Esophagus muscularis mucosa (tissue), 4 donors: ENCODE measurements around the gene SMIM26. TPM values are rescaled to one million over a fixed set of nuclear protein-coding genes. Genes with fewer than 3 reads are reported as not detected.

ENCODE experiments used
- DNase-seq: peaks from one replicate; pipeline ENCODE4 v3.0.0-alpha.2; 2017; ENCODE audit errors: extremely low spot score
- H3K27ac ChIP-seq, 4 donors: fragments of 200-600 bp; sonication (generic); replicated peaks in 1 of 4; 1 replicate in 3 of 4; 2 replicates in 1 of 4; pipeline ENCODE4 v1.5.1; 2016 to 2019; ENCODE audit warnings: mild to moderate bottlenecking in 1 of 4
- H3K27me3 ChIP-seq, 4 donors: fragments of 200-600 bp; sonication (generic); one replicate each; pipeline versions ENCODE4 v1.5.1 to v1.6.0; 2016 to 2019
- H3K36me3 ChIP-seq, 4 donors: fragments of 200-600 bp; sonication (generic); one replicate each; pipeline ENCODE4 v1.5.1; 2016 to 2019
- H3K4me1 ChIP-seq, 4 donors: fragments of 200-600 bp; sonication (generic); one replicate each; pipeline ENCODE4 v1.5.1; 2016 to 2019
- H3K4me3 ChIP-seq, 4 donors: fragments of 200-600 bp; sonication (generic); 1 replicate in 2 of 4; 2 replicates in 2 of 4; pipeline ENCODE4 v1.5.1; 2016 to 2019; ENCODE audit warnings: mild to moderate bottlenecking in 4 of 4, moderate library complexity in 1 of 4
- H3K9me3 ChIP-seq, 4 donors: fragments of 200-600 bp; sonication (generic); 1 replicate in 3 of 4; 2 replicates in 1 of 4; pipeline ENCODE4 v1.5.1; 2016 to 2019
- EP300 ChIP-seq: sonication (generic); formaldehyde crosslinking; IDR thresholded peaks from one replicate; pipeline ENCODE4 v1.6.1; 2017; ENCODE audit warnings: antibody characterized with exemption
- POLR2A ChIP-seq: fragments of 450-650 bp; IDR thresholded peaks from one replicate; pipeline ENCODE4 v1.6.1; 2017; ENCODE audit warnings: antibody characterized with exemption, moderate library complexity, mild to moderate bottlenecking, low read depth
- POLR2AphosphoS5 ChIP-seq, 2 donors: sonication (generic); formaldehyde crosslinking; IDR thresholded peaks; one replicate each; pipeline ENCODE4 v1.6.1; 2017; ENCODE audit warnings: antibody characterized with exemption in 2 of 2
- WGBS: methylation state at CpG from one replicate; pipeline ENCODE4 v1.1.5; 2018; 5-methylcytosine and 5-hydroxymethylcytosine counted together
- intact Hi-C: fragments of 100-400 bp; cut with DNase I; formaldehyde crosslinking; loops from one replicate; pipeline ENCODE4 v1.15.1; 2023
- total RNA-seq, 4 donors: library from RNA; depleted of rRNA; stranded (reverse); fragments of >200 nt; gene quantifications; one replicate each; pipeline versions ENCODE4 v1.1.0 to v1.2.1, GENCODE V29; 2016
- TF ChIP-seq, protein P1 (sequence below), 3 experiments: fragments of 200-600 bp in 2 of 3; fragments of 450-650 bp in 1 of 3; sonication (generic) in 2 of 3; IDR thresholded peaks; one replicate each; pipeline ENCODE4 v1.5.1; 2017 to 2019; ENCODE audit warnings: antibody characterized with exemption in 3 of 3, mild to moderate bottlenecking in 2 of 3, moderate library complexity in 1 of 3

Gene SMIM26
- total RNA-seq, 4 donors from 2014 or later: 74.4 to 165 (median 121) TPM

DNA sequence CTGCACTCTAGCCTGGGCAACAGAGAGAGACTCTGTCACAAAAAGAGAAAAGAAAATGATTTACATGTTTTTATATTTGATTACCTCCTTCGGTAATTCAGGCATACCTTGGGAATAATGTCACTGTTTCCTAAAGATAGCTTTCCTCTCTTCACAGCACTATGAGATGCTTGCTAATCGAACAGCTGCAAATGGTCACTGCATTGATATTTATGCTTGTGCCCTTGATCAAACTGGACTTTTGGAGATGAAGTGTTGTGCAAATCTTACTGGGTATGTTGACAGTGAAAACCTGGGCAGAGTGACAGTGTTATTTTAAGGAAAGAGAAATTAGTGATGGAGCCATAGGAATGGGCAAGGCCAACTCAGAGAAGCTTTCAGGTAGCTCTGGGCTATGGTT is 39.9 kb upstream of the SMIM26 start:
- 86% methylated on average over 2 of the region's 2 CpGs for WGBS
- intact Hi-C loops: no loop called here
- Histone ChIP-seq H3K36me3 (peaks cover 68 to 88% (median 87%) of the 10 kb centered on the region in 4 donors), H3K27me3 (no peaks in the 10 kb centered on the region), H3K27ac (no peak overlapping the region), H3K4me3 (no peak overlapping the region), H3K4me1 (no peaks in the 10 kb centered on the region), H3K9me3 (no peaks in the 10 kb centered on the region)
- DNase-seq: no peak
- TF ChIP-seq, protein P1, sequence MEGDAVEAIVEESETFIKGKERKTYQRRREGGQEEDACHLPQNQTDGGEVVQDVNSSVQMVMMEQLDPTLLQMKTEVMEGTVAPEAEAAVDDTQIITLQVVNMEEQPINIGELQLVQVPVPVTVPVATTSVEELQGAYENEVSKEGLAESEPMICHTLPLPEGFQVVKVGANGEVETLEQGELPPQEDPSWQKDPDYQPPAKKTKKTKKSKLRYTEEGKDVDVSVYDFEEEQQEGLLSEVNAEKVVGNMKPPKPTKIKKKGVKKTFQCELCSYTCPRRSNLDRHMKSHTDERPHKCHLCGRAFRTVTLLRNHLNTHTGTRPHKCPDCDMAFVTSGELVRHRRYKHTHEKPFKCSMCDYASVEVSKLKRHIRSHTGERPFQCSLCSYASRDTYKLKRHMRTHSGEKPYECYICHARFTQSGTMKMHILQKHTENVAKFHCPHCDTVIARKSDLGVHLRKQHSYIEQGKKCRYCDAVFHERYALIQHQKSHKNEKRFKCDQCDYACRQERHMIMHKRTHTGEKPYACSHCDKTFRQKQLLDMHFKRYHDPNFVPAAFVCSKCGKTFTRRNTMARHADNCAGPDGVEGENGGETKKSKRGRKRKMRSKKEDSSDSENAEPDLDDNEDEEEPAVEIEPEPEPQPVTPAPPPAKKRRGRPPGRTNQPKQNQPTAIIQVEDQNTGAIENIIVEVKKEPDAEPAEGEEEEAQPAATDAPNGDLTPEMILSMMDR (IDR thresholded peaks at IDR 0.05): no peak
- TF ChIP-seq POLR2AphosphoS5 (IDR thresholded peaks at IDR 0.05): no peak

DNA sequence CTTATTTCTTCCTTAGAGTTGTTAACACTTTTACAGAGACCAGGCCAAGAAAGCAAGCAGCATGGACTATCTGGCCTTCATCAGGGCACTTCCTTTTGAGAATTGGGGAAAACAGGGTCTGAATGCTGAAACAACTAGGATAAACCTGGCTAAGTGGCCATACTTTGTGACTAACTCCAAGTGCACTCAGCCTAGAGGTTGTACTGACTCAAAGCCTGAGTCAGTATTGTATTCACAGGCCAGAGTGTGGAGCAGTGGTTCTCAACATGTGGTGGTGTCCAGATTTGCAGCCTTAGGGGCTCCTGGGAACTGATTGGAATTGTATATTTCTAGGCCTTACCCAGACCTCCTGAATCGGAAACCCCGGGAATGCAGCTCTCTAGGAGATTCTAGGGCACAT is 39.4 kb upstream of the SMIM26 start:
- DNase-seq: no peak
- TF ChIP-seq POLR2A (no peak), POLR2AphosphoS5 (IDR thresholded peaks at IDR 0.05) (no peak), EP300 (no peak)
- TF ChIP-seq, protein P1 (IDR thresholded peaks at IDR 0.05): no peak
- H3K9me3 ChIP-seq: no peaks in the 10 kb centered on the region
- peaks cover 73 to 93% (median 92%) of the 10 kb centered on the region in 4 donors for H3K36me3 ChIP-seq
- intact Hi-C loops: no loop called here
- H3K27me3 ChIP-seq: no peaks in the 10 kb centered on the region
- no peak overlapping the region for H3K4me3 ChIP-seq
- WGBS: 88% methylated on average over 2 of the region's 2 CpGs
- no peak overlapping the region for H3K27ac ChIP-seq
- no peaks in the 10 kb centered on the region for H3K4me1 ChIP-seq

DNA sequence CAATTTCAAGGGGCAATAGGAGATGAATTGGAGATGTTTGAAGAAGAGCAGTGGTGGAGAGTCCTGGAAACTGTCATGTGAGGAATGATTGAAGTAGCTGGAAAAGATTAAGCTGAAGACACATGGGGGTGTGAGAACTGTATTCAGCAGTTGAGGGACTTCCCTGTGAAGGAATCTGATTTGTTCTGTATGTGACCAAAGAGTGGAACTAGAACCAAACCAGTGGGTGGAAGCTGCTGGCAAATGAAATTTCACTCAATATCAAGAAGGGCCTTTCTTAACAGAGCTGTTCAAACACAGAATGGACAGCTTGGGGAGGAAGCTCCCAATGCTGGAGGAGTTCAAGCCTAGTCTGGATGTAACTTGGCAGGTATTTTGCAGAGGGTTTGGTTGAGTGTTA is 38.2 kb upstream of the SMIM26 start:
- Histone ChIP-seq H3K4me1 (no peaks in the 10 kb centered on the region), H3K27me3 (no peaks in the 10 kb centered on the region), H3K4me3 (no peak overlapping the region), H3K9me3 (no peaks in the 10 kb centered on the region), H3K36me3 (peaks cover 78 to 100% (median 98%) of the 10 kb centered on the region in 4 donors), H3K27ac (no peak overlapping the region)
- no peak for TF ChIP-seq POLR2AphosphoS5 (IDR thresholded peaks at IDR 0.05)
- TF ChIP-seq POLR2A: no peak
- TF ChIP-seq, protein P1 (IDR thresholded peaks at IDR 0.05): no peak
- no peak for TF ChIP-seq EP300
- DNase-seq: no peak
- intact Hi-C loops: no loop called here

DNA sequence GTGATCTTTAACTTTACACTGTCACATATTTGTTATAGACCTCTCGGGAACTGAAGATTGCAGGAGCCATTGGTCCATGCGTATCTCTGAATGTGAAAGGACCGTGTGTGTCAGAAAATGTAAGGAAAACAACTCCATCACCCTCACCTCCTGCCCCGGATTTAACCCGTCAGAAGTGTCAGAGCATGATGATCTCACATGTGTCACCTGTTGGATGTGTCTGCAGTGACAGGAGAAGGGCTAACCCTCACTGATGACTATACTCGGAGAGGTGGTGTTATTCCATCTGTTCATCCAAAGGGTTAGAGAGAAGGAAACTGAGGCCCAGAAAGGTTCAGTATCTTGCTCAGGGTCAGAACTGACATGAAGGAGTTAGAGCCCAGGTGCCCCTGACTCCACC is 34.6 kb upstream of the SMIM26 start:
- no peaks in the 10 kb centered on the region for H3K9me3 ChIP-seq
- no peak for DNase-seq
- TF ChIP-seq, protein P1 (IDR thresholded peaks at IDR 0.05): no peak
- TF ChIP-seq POLR2A (no peak), EP300 (no peak), POLR2AphosphoS5 (IDR thresholded peaks at IDR 0.05) (no peak)
- intact Hi-C loops: no loop called here
- no peak overlapping the region for H3K27ac ChIP-seq
- no peaks in the 10 kb centered on the region for H3K27me3 ChIP-seq
- H3K4me3 ChIP-seq: no peak overlapping the region
- peaks cover 44 to 99% (median 93%) of the 10 kb centered on the region in 4 donors for H3K36me3 ChIP-seq
- WGBS: 90% methylated on average over 6 of the region's 6 CpGs
- H3K4me1 ChIP-seq: no peaks in the 10 kb centered on the region

DNA sequence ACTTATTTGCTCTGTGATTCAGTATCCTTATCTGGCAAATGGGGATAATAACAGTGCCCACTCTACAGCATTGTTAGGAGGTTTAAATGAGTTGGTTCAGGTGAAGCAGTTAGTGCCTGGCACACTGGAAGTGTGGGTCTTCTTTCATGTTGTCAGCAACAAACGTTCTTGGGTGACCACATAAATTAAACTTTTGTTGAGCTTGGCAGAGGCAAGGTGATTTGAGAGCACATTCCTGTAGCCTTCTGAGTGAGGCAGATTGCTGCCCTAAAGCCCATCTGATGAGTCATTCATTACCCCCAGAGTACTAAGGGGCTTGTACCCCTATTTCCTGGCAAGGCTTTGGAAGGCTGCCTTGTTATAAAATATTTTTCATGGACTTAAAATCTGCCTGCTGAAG is 33.7 kb upstream of the SMIM26 start:
- Histone ChIP-seq H3K4me1 (no peaks in the 10 kb centered on the region), H3K9me3 (no peaks in the 10 kb centered on the region), H3K36me3 (peaks cover 35 to 99% (median 89%) of the 10 kb centered on the region in 4 donors), H3K27ac (no peak overlapping the region), H3K4me3 (no peak overlapping the region), H3K27me3 (no peaks in the 10 kb centered on the region)
- intact Hi-C loops: no loop called here
- no peak for DNase-seq
- TF ChIP-seq, protein P1 (IDR thresholded peaks at IDR 0.05): no peak
- TF ChIP-seq POLR2AphosphoS5 (IDR thresholded peaks at IDR 0.05) (no peak), EP300 (no peak), POLR2A (no peak)
- 58% methylated on average over 1 of the region's 1 CpG for WGBS
